ENCODE results near the gene TSR1. TPM values are rescaled to one million over a fixed set of nuclear protein-coding genes. Genes with fewer than 3 reads are reported as not detected.

TSR1 gene
- total RNA-seq, 1 donor from 2014 or later: 36.4 TPM

GRCh38 chr17:2283302-2283701 is 53.0 kb downstream of the TSR1 start:
- no peak overlapping the region for H3K4me3 ChIP-seq (ENCODE audit: insufficient read depth, low read depth, low read length)
- Mint-ChIP-seq H3K36me3 (ENCODE audit: low read depth, unreplicated experiment) (peaks cover 25% of the 10 kb centered on the region), H3K27ac (ENCODE audit: unreplicated experiment) (peak overlapping the region; percentile 78), H3K9me3 (ENCODE audit: unreplicated experiment) (no peaks in the 10 kb centered on the region), H3K4me3 (ENCODE audit: unreplicated experiment) (no peak overlapping the region), H3K4me1 (ENCODE audit: low read depth, unreplicated experiment) (peaks cover 20% of the 10 kb centered on the region), H3K27me3 (ENCODE audit: low read depth, unreplicated experiment) (no peaks in the 10 kb centered on the region)
- no peaks in the 10 kb centered on the region for H3K79me2 ChIP-seq (ENCODE audit: insufficient read depth, low read length)
- no peaks in the 10 kb centered on the region for H3K9me3 ChIP-seq (ENCODE audit: insufficient read depth, low read depth, low read length)
- no peak overlapping the region for H3K9ac ChIP-seq (ENCODE audit: low read length)
- DNase-seq (ENCODE audit: low read depth) (no peak), FAIRE-seq (no peak)
- no peaks in the 10 kb centered on the region for H3K27me3 ChIP-seq (ENCODE audit: insufficient read depth, low read length)
- H3K27ac ChIP-seq (ENCODE audit: low read depth, low read length): no peak overlapping the region
- no peak overlapping the region for H2AFZ ChIP-seq (ENCODE audit: low read depth, low read length)
- TF ChIP-seq CTCF (IDR thresholded peaks at IDR 0.05; ENCODE audit: insufficient read depth, low read depth, low read length) (no peak), EZH2 (IDR thresholded peaks at IDR 0.05; ENCODE audit: insufficient read depth, low read length) (no peak)
- H3K36me3 ChIP-seq (ENCODE audit: insufficient read depth, low read length): peaks cover 32% of the 10 kb centered on the region
- H3K4me1 ChIP-seq (ENCODE audit: insufficient read depth, low read length): peaks cover 5% of the 10 kb centered on the region
- H3K4me2 ChIP-seq (ENCODE audit: low read length): no peak overlapping the region
- H4K20me1 ChIP-seq (ENCODE audit: insufficient read depth, low read length): no peaks in the 10 kb centered on the region

GRCh38 chr17:2282297-2282873 is 53.9 kb downstream of the TSR1 start:
- TF ChIP-seq CTCF (IDR thresholded peaks at IDR 0.05; ENCODE audit: insufficient read depth, low read depth, low read length): peak; percentile 68
- no peak for TF ChIP-seq EZH2 (IDR thresholded peaks at IDR 0.05; ENCODE audit: insufficient read depth, low read length)
- Histone ChIP-seq H3K27ac (ENCODE audit: low read depth, low read length) (peak overlapping the region; percentile 7), H3K9ac (ENCODE audit: low read length) (peak overlapping the region; percentile 27), H3K36me3 (ENCODE audit: insufficient read depth, low read length) (peaks cover 32% of the 10 kb centered on the region), H3K27me3 (ENCODE audit: insufficient read depth, low read length) (no peaks in the 10 kb centered on the region), H3K4me1 (ENCODE audit: insufficient read depth, low read length) (peaks cover 5% of the 10 kb centered on the region), H3K4me2 (ENCODE audit: low read length) (no peak overlapping the region), H3K9me3 (ENCODE audit: insufficient read depth, low read depth, low read length) (no peaks in the 10 kb centered on the region), H3K4me3 (ENCODE audit: insufficient read depth, low read depth, low read length) (no peak overlapping the region), H3K79me2 (ENCODE audit: insufficient read depth, low read length) (no peaks in the 10 kb centered on the region), H2AFZ (ENCODE audit: low read depth, low read length) (no peak overlapping the region), H4K20me1 (ENCODE audit: insufficient read depth, low read length) (no peaks in the 10 kb centered on the region)
- peak overlapping the region; percentile 34 for H3K4me3 Mint-ChIP-seq (ENCODE audit: unreplicated experiment)
- H3K4me1 Mint-ChIP-seq (ENCODE audit: low read depth, unreplicated experiment): peaks cover 20% of the 10 kb centered on the region
- FAIRE-seq (no peak), DNase-seq (ENCODE audit: low read depth) (peak; percentile 56)
- H3K9me3 Mint-ChIP-seq (ENCODE audit: unreplicated experiment): no peaks in the 10 kb centered on the region
- H3K36me3 Mint-ChIP-seq (ENCODE audit: low read depth, unreplicated experiment): peaks cover 25% of the 10 kb centered on the region
- peak overlapping the region; percentile 78 for H3K27ac Mint-ChIP-seq (ENCODE audit: unreplicated experiment)
- no peaks in the 10 kb centered on the region for H3K27me3 Mint-ChIP-seq (ENCODE audit: low read depth, unreplicated experiment)

GRCh38 chr17:2279707-2280106 is 56.5 kb downstream of the TSR1 start:
- no peak overlapping the region for H3K4me3 ChIP-seq (ENCODE audit: insufficient read depth, low read depth, low read length)
- no peak for FAIRE-seq
- no peaks in the 10 kb centered on the region for H3K79me2 ChIP-seq (ENCODE audit: insufficient read depth, low read length)
- Mint-ChIP-seq H3K27me3 (ENCODE audit: low read depth, unreplicated experiment) (no peaks in the 10 kb centered on the region), H3K4me3 (ENCODE audit: unreplicated experiment) (no peak overlapping the region), H3K4me1 (ENCODE audit: low read depth, unreplicated experiment) (peaks cover 20% of the 10 kb centered on the region), H3K27ac (ENCODE audit: unreplicated experiment) (no peak overlapping the region), H3K9me3 (ENCODE audit: unreplicated experiment) (no peaks in the 10 kb centered on the region), H3K36me3 (ENCODE audit: low read depth, unreplicated experiment) (peaks cover 34% of the 10 kb centered on the region)
- no peaks in the 10 kb centered on the region for H4K20me1 ChIP-seq (ENCODE audit: insufficient read depth, low read length)
- DNase-seq (ENCODE audit: low read depth): no peak
- H3K9me3 ChIP-seq (ENCODE audit: insufficient read depth, low read depth, low read length): no peaks in the 10 kb centered on the region
- no peak overlapping the region for H3K27ac ChIP-seq (ENCODE audit: low read depth, low read length)
- peaks cover 5% of the 10 kb centered on the region for H3K4me1 ChIP-seq (ENCODE audit: insufficient read depth, low read length)
- H3K4me2 ChIP-seq (ENCODE audit: low read length): no peak overlapping the region
- no peak overlapping the region for H2AFZ ChIP-seq (ENCODE audit: low read depth, low read length)
- TF ChIP-seq EZH2 (IDR thresholded peaks at IDR 0.05; ENCODE audit: insufficient read depth, low read length): no peak
- TF ChIP-seq CTCF (IDR thresholded peaks at IDR 0.05; ENCODE audit: insufficient read depth, low read depth, low read length): no peak
- H3K9ac ChIP-seq (ENCODE audit: low read length): no peak overlapping the region
- no peaks in the 10 kb centered on the region for H3K27me3 ChIP-seq (ENCODE audit: insufficient read depth, low read length)
- H3K36me3 ChIP-seq (ENCODE audit: insufficient read depth, low read length): peaks cover 37% of the 10 kb centered on the region
